ENCODE measurements around the gene ZNF23.

Gene ZNF23

GRCh38 chr16:71426069-71426879, 35.8 kb downstream of the ZNF23 start:
- DNase-seq, result peak; percentile 13

DNA sequence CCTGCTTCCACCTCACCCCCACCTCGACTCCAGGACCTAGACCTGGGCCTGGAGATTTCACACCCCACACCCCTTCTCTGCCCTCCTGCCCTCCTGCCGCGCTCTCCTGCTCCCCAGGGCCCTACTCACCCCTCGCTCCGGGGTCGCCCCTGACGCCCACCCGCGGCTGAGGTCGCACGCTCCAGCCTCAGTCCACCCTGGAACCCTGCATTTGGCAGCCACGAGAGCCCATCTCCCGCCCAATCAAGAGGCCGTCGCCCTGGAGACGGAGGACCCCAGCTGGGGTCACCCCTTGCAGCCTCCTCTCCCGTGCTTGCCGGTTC, 36.3 kb downstream of the ZNF23 start:
- no peak for DNase-seq

- DNase-seq, result no peak
Measured at GRCh38 chr16:71424626-71425025, 37.4 kb downstream of the ZNF23 start.

DNA sequence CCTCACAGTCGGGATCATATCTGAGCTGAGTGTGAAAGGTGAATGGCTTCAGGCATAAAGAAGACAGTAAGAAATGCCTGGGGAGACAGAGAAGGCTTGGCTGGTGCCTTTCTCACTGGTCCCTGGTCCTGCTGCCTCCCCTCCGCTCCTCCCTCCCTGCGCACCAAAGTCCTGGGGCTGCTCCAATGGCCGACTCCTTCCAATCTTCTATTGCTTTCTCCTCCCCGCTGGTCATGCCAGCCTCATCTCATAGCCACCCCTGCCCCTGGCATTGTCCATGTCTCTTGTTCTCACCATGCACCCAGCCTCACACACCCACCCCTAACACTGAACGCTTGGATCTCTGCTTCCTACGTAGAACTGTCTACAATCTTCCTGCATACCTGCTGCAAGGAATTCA, 38.2 kb downstream of the ZNF23 start:
- no peak for DNase-seq

- DNase-seq, result no peak
Measured at GRCh38 chr16:71423016-71423415, 39.0 kb downstream of the ZNF23 start.

DNA sequence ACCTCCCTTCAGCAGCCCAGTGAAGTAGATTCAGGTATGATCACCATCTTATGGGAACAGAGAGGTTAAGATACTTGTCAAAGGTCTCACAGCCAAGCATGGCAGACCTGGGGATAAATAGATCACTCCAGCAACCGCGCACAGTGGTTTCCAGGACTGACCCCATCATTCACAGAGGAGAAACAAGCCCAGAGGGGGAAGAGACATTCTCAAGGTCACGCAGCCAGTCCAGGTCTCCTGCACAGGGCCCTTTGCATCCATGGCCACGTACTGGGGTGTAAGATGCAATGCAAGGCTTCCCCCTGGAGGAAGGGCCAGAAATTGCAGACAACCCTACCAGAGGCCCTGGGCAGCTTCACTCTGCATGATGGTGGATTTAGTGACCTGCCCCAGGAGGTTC, 40.1 kb downstream of the ZNF23 start:
- peak; percentile 10 for DNase-seq

GRCh38 chr16:71414038-71414437, 48.0 kb downstream of the ZNF23 start:
- no peak for DNase-seq

DNA sequence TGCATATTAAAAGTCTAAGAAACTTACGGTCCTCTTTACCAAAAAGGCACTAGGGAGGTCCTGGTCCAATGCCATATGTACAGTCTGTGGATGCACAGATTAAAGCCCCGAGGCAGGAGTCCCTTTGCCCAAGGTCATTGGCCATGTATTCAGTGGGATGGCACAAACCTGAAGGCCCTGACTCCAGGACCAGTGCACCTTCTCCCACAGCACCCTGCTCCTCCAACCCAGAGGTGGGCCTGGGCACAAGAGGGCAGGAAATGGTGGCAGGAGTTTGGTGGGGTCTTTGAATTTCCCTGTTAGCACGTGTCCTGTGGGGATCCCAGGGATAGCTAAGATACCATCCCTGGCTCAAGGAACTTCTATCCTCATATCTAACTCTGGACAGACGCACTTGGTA, 48.7 kb downstream of the ZNF23 start:
- no peak for DNase-seq

- DNase-seq, result peak; percentile 79
Measured at GRCh38 chr16:71412270-71413160, 49.5 kb downstream of the ZNF23 start.

- DNase-seq, result no peak
Measured at GRCh38 chr16:71410146-71410545, 51.9 kb downstream of the ZNF23 start.

DNA sequence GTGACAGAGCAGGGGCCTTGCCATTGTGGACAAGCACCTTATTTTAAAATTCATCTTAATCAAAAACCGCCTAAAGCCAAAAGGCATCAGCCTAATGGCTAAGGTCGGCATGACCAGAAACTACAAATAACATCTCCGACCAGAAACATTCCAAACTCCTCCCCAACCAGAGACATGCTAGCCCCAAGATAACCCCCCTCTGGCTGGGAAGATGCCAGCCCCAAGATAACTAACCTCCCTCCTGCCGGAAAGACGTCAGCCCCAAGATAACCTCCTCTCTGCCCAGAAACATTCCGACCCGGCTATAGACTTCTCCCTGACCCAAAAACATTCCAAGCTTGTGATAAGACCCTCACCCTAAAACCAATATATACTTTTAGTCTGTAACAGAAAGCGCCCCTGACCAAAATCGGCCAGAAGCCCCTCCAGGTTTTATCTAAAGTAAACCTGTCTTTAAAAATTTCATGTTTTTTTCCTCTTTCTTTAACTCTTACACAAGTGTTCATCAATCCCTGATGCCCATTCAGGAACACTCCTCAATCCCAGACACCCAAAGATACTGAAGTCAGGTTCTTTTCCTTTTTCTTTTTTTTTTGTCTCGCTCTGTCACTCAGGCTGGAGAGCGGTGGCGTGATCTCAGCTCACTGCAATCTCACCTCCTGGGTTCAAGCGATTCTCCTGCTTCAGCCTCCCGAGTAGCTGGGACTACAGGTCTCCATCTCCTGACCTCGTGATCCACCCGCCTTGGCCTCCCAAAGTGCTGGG, 52.9 kb downstream of the ZNF23 start:
- no peak for DNase-seq

GRCh38 chr16:71408536-71408935, 53.5 kb downstream of the ZNF23 start:
- no peak for DNase-seq

- no peak for DNase-seq
Measured at GRCh38 chr16:71407731-71408130, 54.3 kb downstream of the ZNF23 start.

- DNase-seq, result no peak
Measured at GRCh38 chr16:71406724-71407123, 55.3 kb downstream of the ZNF23 start.

GRCh38 chr16:71406316-71406715, 55.7 kb downstream of the ZNF23 start:
- DNase-seq, result no peak

- no peak for DNase-seq
Measured at GRCh38 chr16:71404364-71404763, 57.7 kb downstream of the ZNF23 start.

- no peak for DNase-seq
Measured at GRCh38 chr16:71402674-71403073, 59.4 kb downstream of the ZNF23 start.

DNA sequence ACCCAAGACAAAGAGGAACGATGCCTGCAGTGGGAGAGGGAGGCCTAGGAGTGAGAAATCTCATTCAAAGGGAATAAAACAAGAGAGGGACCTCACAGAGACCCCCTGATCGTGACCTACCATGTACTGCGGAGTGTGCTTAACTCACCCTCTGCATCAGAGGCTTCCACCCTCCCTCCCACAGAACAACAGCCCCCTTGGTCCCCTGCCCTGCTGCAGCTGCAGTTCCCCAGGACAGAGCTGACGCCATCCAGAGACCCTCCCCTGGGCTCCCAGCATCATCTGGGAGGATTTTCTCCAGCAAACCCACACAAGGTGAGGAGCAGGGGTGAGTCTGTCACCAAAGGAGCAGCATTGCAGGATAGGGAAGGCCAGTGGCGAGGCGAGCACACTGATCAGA, 60.0 kb downstream of the ZNF23 start:
- DNase-seq, result no peak

DNA sequence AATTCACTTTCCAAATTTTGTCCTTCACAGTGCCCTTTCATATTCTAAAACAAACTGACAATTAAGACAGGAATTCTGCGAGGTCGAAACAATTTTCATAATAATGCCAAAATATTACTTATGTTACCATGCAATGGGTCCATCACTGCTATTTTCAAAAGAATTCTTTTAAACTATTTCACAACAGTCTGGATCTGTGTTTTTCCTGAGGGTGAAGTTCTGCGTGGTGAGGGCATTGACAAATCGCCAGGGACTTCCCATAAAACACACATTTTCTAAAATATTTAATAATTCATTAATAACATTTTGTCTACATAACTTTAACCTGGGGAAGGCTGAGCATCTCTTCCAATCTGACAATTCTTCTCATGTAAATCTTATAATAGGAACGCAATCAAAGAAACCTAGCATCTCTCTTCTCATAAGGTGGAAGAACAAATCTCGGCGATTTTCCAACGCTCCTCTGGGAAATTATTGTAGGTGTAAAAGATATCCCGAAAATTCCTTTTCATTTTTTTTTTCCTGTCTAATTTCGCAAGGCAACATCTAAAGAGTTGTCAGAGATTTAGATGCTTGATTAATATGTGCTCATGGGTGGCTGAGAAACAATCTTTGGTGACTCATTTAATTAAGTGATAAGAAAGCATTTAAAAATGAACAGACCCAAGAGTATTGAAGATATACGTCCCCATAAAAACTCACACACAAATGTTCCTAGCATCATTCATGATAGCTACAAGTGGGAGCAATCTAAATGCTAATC, 62.1 kb downstream of the ZNF23 start:
- DNase-seq, result no peak

Measured in CD4-positive, alpha-beta T cell treated with Interleukin-17A for 4 hours (primary cell).